Fibroblast of lung (primary cell): ENCODE data around the gene H6PD. TPM values are rescaled to one million over a fixed set of nuclear protein-coding genes. Genes with fewer than 3 reads are reported as not detected.

ENCODE experiments used
- DNase-seq, 2 donors: peaks; one replicate each; pipeline versions ENCODE4 v3.0.0 to v3.0.0-alpha.2; 2010; ENCODE audit warnings: low read depth in 2 of 2
- H2AFZ ChIP-seq: 2 replicates; pipeline ENCODE4 v1.5.1; 2012; ENCODE audit warnings: low read length, control low read depth, inconsistent platforms
- H3K27ac ChIP-seq: 2 replicates; pipeline ENCODE4 v1.5.1; 2011; ENCODE audit warnings: low read length, control low read depth; ENCODE audit not compliant: insufficient read depth
- H3K27me3 ChIP-seq: 2 replicates; pipeline ENCODE4 v1.5.1; 2011; ENCODE audit warnings: mild to moderate bottlenecking, low read length; ENCODE audit not compliant: control insufficient read depth, insufficient read depth
- H3K36me3 ChIP-seq: 2 replicates; pipeline ENCODE4 v1.5.1; 2011; ENCODE audit warnings: low read length; ENCODE audit not compliant: control insufficient read depth, insufficient read depth
- H3K4me1 ChIP-seq: 2 replicates; pipeline ENCODE4 v1.5.1; 2011; ENCODE audit warnings: low read length; ENCODE audit not compliant: control insufficient read depth, insufficient read depth; ENCODE audit errors: extremely low read depth
- H3K4me2 ChIP-seq: 2 replicates; pipeline ENCODE4 v1.5.1; 2011; ENCODE audit warnings: low read length, control low read depth; ENCODE audit not compliant: insufficient read depth; ENCODE audit errors: extremely low read depth
- H3K4me3 ChIP-seq, 4 experiments: fragments of 200-600 bp in 1 of 4; sonication (generic) in 1 of 4; replicated peaks in 1 of 4; 2 replicates each; pipeline ENCODE4 v1.5.1; 2011 to 2016; ENCODE audit warnings: low read length in 4 of 4, low read depth in 3 of 4, mild to moderate bottlenecking in 3 of 4, control low read depth in 2 of 4, inconsistent platforms in 1 of 4, mixed read lengths in 1 of 4; ENCODE audit not compliant: insufficient read depth in 1 of 4; ENCODE audit errors: control extremely low read depth in 1 of 4
- H3K79me2 ChIP-seq: 2 replicates; pipeline ENCODE4 v1.5.1; 2012; ENCODE audit warnings: mild to moderate bottlenecking, low read length, inconsistent platforms; ENCODE audit not compliant: control insufficient read depth, insufficient read depth
- H3K9ac ChIP-seq: 2 replicates; pipeline ENCODE4 v1.5.1; 2011; ENCODE audit warnings: mild to moderate bottlenecking, low read length, control low read depth; ENCODE audit not compliant: insufficient read depth
- H3K9me3 ChIP-seq: 2 replicates; pipeline ENCODE4 v1.5.1; 2012; ENCODE audit warnings: low read depth, low read length; ENCODE audit not compliant: control insufficient read depth, insufficient read depth
- H4K20me1 ChIP-seq: 2 replicates; pipeline ENCODE4 v1.5.1; 2011; ENCODE audit warnings: low read length; ENCODE audit not compliant: control insufficient read depth, insufficient read depth; ENCODE audit errors: extremely low read depth
- EZH2 ChIP-seq: IDR thresholded peaks from 2 replicates; pipeline ENCODE4 v1.5.1; 2012; ENCODE audit warnings: low read length, control low read depth, mild to moderate bottlenecking; ENCODE audit errors: missing control alignments
- polyA plus RNA-seq, 2 donors: library from polyadenylated mRNA; depleted of rRNA in 1 of 2; stranded (reverse) in 1 of 2; unstranded in 1 of 2; fragments of >200 nt; gene quantifications; 2 replicates each; pipeline ENCODE4 v1.2.1, GENCODE V29; 2011 to 2012; ENCODE audit warnings: missing spikeins in 1 of 2
- total RNA-seq: library from RNA; depleted of rRNA; stranded (reverse); fragments of >200 nt; gene quantifications from 2 replicates; pipeline ENCODE4 v1.2.1, GENCODE V29; 2014
- TF ChIP-seq, protein P1 (sequence below), 2 donors: IDR thresholded peaks in 1 of 2; conservative IDR thresholded peaks in 1 of 2; 1 replicate in 1 of 2; 2 replicates in 1 of 2; pipeline ENCODE4 v1.5.1; 2011 to 2012; ENCODE audit warnings: low read length in 2 of 2, control low read depth in 1 of 2, inconsistent platforms in 1 of 2, low read depth in 1 of 2, mild to moderate bottlenecking in 1 of 2

H6PD gene
- total and polyA plus RNA-seq, 2 donors (not counting 1 experiment from before 2014, with no cell fraction given), result 15.2 to 23.5 TPM

DNA sequence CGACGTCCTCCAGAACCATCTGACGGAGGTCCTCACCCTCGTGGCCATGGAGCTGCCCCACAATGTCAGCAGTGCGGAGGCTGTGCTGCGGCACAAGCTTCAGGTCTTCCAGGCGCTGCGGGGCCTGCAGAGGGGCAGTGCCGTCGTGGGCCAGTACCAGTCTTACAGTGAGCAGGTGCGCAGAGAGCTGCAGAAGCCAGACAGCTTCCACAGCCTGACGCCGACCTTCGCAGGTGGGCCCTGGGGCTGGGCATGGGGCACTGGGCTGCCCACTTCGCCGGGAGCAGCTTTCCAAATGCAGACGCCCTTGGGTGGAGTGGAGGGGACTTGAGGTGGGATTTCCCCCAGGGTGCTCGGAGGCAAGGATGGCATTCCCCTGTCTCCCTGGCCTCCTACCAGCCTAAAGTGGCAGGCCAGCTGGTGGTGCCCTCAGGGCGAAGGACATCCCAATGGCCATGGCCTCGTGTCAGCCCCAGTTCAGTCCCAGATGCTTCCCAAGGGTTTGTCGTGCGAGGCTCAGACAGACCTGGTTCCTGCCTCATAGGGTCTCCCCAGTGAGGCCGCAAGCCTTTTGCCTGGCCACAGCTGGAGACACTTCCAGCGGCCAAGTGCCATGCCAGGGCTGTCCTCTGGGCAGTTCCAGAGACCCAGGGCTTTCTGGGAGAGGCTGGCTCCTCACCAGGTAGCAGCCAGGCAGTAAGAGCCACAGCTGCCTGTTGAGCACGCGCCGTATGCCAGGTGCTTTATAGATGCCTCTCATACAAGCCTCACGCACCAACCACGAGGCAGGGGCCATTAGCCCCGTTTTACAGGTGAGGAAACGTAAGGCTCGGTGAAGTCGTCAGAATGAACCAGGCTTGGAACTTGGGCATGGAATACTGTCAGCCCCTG is 27.8 kb downstream of the H6PD start:
- H4K20me1 ChIP-seq, result no peaks in the 10 kb centered on the region
- TF ChIP-seq, protein P1, sequence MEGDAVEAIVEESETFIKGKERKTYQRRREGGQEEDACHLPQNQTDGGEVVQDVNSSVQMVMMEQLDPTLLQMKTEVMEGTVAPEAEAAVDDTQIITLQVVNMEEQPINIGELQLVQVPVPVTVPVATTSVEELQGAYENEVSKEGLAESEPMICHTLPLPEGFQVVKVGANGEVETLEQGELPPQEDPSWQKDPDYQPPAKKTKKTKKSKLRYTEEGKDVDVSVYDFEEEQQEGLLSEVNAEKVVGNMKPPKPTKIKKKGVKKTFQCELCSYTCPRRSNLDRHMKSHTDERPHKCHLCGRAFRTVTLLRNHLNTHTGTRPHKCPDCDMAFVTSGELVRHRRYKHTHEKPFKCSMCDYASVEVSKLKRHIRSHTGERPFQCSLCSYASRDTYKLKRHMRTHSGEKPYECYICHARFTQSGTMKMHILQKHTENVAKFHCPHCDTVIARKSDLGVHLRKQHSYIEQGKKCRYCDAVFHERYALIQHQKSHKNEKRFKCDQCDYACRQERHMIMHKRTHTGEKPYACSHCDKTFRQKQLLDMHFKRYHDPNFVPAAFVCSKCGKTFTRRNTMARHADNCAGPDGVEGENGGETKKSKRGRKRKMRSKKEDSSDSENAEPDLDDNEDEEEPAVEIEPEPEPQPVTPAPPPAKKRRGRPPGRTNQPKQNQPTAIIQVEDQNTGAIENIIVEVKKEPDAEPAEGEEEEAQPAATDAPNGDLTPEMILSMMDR (conservative IDR thresholded peaks at IDR 0.05 in 1 of 2, IDR thresholded peaks at IDR 0.05 in 1 of 2; ENCODE audit: low read depth in 1 of 2, low read length in 2 of 2), result no peak
- TF ChIP-seq EZH2, result no peak
- H3K79me2 ChIP-seq, result peaks cover 17% of the 10 kb centered on the region
- DNase-seq, result no peak
- H3K4me2 ChIP-seq, result no peak overlapping the region
- H3K4me1 ChIP-seq, result no peaks in the 10 kb centered on the region
- H3K9me3 ChIP-seq, result peaks cover 4% of the 10 kb centered on the region
- H3K36me3 ChIP-seq, result no peaks in the 10 kb centered on the region
- H2AFZ ChIP-seq, result no peak overlapping the region
- no peak overlapping the region for H3K4me3 ChIP-seq
- no peaks in the 10 kb centered on the region for H3K27me3 ChIP-seq
- no peak overlapping the region for H3K27ac ChIP-seq
- no peak overlapping the region for H3K9ac ChIP-seq

DNA sequence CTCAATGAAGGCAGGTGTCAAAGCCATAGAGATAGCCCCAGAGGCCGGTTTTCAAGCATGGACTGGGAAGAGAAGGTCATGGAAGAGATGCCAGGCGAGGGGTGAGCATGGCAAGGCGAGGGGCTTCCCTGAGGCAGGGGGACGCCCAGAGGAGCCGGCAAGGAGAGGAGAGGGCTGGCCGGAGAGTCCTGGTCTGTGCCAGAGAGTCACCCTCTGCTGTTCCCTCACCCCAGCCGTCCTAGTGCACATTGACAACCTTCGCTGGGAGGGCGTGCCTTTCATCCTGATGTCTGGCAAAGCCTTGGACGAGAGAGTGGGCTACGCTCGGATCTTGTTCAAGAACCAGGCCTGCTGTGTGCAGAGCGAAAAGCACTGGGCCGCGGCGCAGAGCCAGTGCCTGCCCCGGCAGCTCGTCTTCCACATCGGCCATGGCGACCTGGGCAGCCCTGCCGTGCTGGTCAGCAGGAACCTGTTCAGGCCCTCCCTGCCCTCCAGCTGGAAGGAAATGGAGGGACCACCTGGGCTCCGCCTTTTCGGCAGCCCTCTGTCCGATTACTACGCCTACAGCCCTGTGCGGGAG is 28.8 kb downstream of the H6PD start:
- no peak overlapping the region for H3K4me3 ChIP-seq
- no peak overlapping the region for H2AFZ ChIP-seq
- no peaks in the 10 kb centered on the region for H4K20me1 ChIP-seq
- TF ChIP-seq, protein P1 (conservative IDR thresholded peaks at IDR 0.05 in 1 of 2, IDR thresholded peaks at IDR 0.05 in 1 of 2; ENCODE audit: low read depth in 1 of 2, low read length in 2 of 2), result no peak
- no peak for TF ChIP-seq EZH2
- H3K27me3 ChIP-seq, result no peaks in the 10 kb centered on the region
- peaks cover 4% of the 10 kb centered on the region for H3K9me3 ChIP-seq
- no peak overlapping the region for H3K27ac ChIP-seq
- no peaks in the 10 kb centered on the region for H3K4me1 ChIP-seq
- no peak for DNase-seq
- H3K36me3 ChIP-seq, result no peaks in the 10 kb centered on the region
- H3K4me2 ChIP-seq, result no peak overlapping the region
- no peak overlapping the region for H3K9ac ChIP-seq
- peaks cover 16% of the 10 kb centered on the region for H3K79me2 ChIP-seq

DNA sequence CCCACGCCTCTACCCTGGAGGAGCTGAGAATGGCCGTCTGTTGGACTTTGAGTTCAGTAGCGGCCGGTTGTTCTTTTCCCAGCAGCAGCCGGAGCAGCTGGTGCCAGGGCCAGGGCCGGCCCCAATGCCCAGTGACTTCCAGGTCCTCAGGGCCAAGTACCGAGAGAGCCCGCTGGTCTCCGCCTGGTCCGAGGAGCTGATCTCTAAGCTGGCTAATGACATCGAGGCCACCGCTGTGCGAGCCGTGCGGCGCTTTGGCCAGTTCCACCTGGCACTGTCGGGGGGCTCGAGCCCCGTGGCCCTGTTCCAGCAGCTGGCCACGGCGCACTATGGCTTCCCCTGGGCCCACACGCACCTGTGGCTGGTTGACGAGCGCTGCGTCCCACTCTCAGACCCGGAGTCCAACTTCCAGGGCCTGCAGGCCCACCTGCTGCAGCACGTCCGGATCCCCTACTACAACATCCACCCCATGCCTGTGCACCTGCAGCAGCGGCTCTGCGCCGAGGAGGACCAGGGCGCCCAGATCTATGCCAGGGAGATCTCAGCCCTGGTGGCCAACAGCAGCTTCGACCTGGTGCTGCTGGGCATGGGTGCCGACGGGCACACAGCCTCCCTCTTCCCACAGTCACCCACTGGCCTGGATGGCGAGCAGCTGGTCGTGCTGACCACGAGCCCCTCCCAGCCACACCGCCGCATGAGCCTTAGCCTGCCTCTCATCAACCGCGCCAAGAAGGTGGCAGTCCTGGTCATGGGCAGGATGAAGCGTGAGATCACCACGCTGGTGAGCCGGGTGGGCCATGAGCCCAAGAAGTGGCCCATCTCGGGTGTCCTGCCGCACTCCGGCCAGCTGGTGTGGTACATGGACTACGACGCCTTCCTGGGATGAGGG is 29.7 kb downstream of the H6PD start:
- H3K4me1 ChIP-seq, result no peaks in the 10 kb centered on the region
- H4K20me1 ChIP-seq, result no peaks in the 10 kb centered on the region
- no peak for TF ChIP-seq EZH2
- TF ChIP-seq, protein P1 (conservative IDR thresholded peaks at IDR 0.05 in 1 of 2, IDR thresholded peaks at IDR 0.05 in 1 of 2; ENCODE audit: low read depth in 1 of 2, low read length in 2 of 2), result no peak
- no peak overlapping the region for H2AFZ ChIP-seq
- no peak for DNase-seq
- no peak overlapping the region for H3K4me2 ChIP-seq
- peaks cover 4% of the 10 kb centered on the region for H3K9me3 ChIP-seq
- no peak overlapping the region for H3K9ac ChIP-seq
- H3K4me3 ChIP-seq, result no peak overlapping the region
- H3K27ac ChIP-seq, result no peak overlapping the region
- H3K27me3 ChIP-seq, result no peaks in the 10 kb centered on the region
- H3K79me2 ChIP-seq, result peaks cover 11% of the 10 kb centered on the region
- no peaks in the 10 kb centered on the region for H3K36me3 ChIP-seq
